DND-41 (cell line): ENCODE data around the gene SLBP.

ENCODE experiments used
- ATAC-seq: fragments of 200-7000 bp; cut with Tn5 transposase; 3 replicates; pipeline ENCODE4 v1.9.1; 2021; ENCODE audit warnings: low read depth; ENCODE audit not compliant: insufficient read depth
- DNase-seq: peaks from one replicate; pipeline ENCODE4 v3.0.0-alpha.2; 2020
- H2AFZ ChIP-seq: 2 replicates; pipeline ENCODE4 v1.6.0; 2012; ENCODE audit warnings: low read depth, low read length
- H3K27ac ChIP-seq: 2 replicates; pipeline ENCODE4 v1.5.1; 2012; ENCODE audit warnings: low read length, inconsistent platforms
- H3K27me3 ChIP-seq: fragments of 200-600 bp; sonication (generic); 2 replicates; pipeline ENCODE4 v1.6.0; 2012; ENCODE audit warnings: low read length, mild to moderate bottlenecking, inconsistent platforms; ENCODE audit not compliant: insufficient read depth, poor library complexity
- H3K36me3 ChIP-seq: 2 replicates; pipeline ENCODE4 v1.5.1; 2012; ENCODE audit warnings: low read length, inconsistent platforms; ENCODE audit not compliant: insufficient read depth
- H3K4me1 ChIP-seq: 2 replicates; pipeline ENCODE4 v1.5.1; 2012; ENCODE audit warnings: mild to moderate bottlenecking, low read length; ENCODE audit not compliant: insufficient read depth
- H3K4me2 ChIP-seq: 2 replicates; pipeline ENCODE4 v1.6.0; 2012; ENCODE audit warnings: mild to moderate bottlenecking, moderate library complexity, low read length, inconsistent platforms; ENCODE audit not compliant: insufficient read depth
- H3K4me3 ChIP-seq, 2 experiments: fragments of 200-600 bp in 1 of 2; shearing (Covaris generic) in 1 of 2; 2 replicates each; pipeline ENCODE4 v1.5.1; 2012 to 2016; ENCODE audit warnings: inconsistent platforms in 2 of 2, low read length in 2 of 2, mild to moderate bottlenecking in 2 of 2, low read depth in 1 of 2, moderate library complexity in 1 of 2
- H3K79me2 ChIP-seq: 2 replicates; pipeline ENCODE4 v1.6.0; 2012; ENCODE audit warnings: low read length, inconsistent platforms; ENCODE audit not compliant: insufficient read depth
- H3K9ac ChIP-seq: 2 replicates; pipeline ENCODE4 v1.6.0; 2012; ENCODE audit warnings: low read depth, mild to moderate bottlenecking, inconsistent platforms, low read length, moderate library complexity
- H3K9me3 ChIP-seq: 2 replicates; pipeline ENCODE4 v1.5.1; 2012; ENCODE audit warnings: low read length, moderate library complexity, mild to moderate bottlenecking, inconsistent platforms; ENCODE audit not compliant: insufficient read depth, severe bottlenecking
- H4K20me1 ChIP-seq: 2 replicates; pipeline ENCODE4 v1.6.0; 2012; ENCODE audit warnings: low read length; ENCODE audit not compliant: insufficient read depth
- CTCF ChIP-seq: IDR thresholded peaks from 2 replicates; pipeline ENCODE4 v1.5.1; 2012; ENCODE audit warnings: borderline replicate concordance, low read length, moderate library complexity, mild to moderate bottlenecking; ENCODE audit not compliant: poor library complexity, severe bottlenecking; ENCODE audit errors: extremely low read depth
- EZH2 ChIP-seq: IDR thresholded peaks from 3 replicates; pipeline ENCODE4 v1.6.1; 2012; ENCODE audit warnings: borderline replicate concordance, low read depth, mild to moderate bottlenecking, moderate library complexity, low read length, inconsistent platforms; ENCODE audit not compliant: severe bottlenecking

The SLBP gene

GRCh38 chr4:1661695-1662094 is 50.4 kb downstream of the SLBP start:
- no peak overlapping the region for H3K4me2 ChIP-seq
- no peak overlapping the region for H3K27ac ChIP-seq
- H3K4me3 ChIP-seq = no peak overlapping the region
- no peaks in the 10 kb centered on the region for H4K20me1 ChIP-seq
- H3K9ac ChIP-seq = no peak overlapping the region
- TF ChIP-seq EZH2 = no peak
- TF ChIP-seq CTCF = no peak
- H3K79me2 ChIP-seq = no peaks in the 10 kb centered on the region
- no peaks in the 10 kb centered on the region for H3K36me3 ChIP-seq
- H2AFZ ChIP-seq = no peak overlapping the region
- H3K4me1 ChIP-seq = no peaks in the 10 kb centered on the region
- ATAC-seq = no peak
- H3K27me3 ChIP-seq = no peaks in the 10 kb centered on the region
- H3K9me3 ChIP-seq = no peaks in the 10 kb centered on the region
- no peak for DNase-seq

GRCh38 chr4:1660948-1661677 is 51.0 kb downstream of the SLBP start:
- Histone ChIP-seq H3K79me2 (no peaks in the 10 kb centered on the region), H3K27ac (no peak overlapping the region), H3K9me3 (no peaks in the 10 kb centered on the region), H3K27me3 (no peaks in the 10 kb centered on the region), H2AFZ (no peak overlapping the region), H3K4me1 (no peaks in the 10 kb centered on the region), H4K20me1 (no peaks in the 10 kb centered on the region), H3K4me3 (no peak overlapping the region), H3K4me2 (no peak overlapping the region), H3K9ac (no peak overlapping the region), H3K36me3 (no peaks in the 10 kb centered on the region)
- ATAC-seq (no peak), DNase-seq (no peak)
- no peak for TF ChIP-seq CTCF
- no peak for TF ChIP-seq EZH2

- Histone ChIP-seq H3K4me2 (no peak overlapping the region), H3K27ac (no peak overlapping the region), H3K27me3 (no peaks in the 10 kb centered on the region)
These were observed 52.7 kb downstream of the SLBP start for GRCh38 chr4:1659104-1660043.

More at GRCh38 chr4:1659104-1660043, 52.7 kb downstream of the SLBP start:
- no peaks in the 10 kb centered on the region for H3K4me1 ChIP-seq
- TF ChIP-seq CTCF (no peak), EZH2 (no peak)
- no peak overlapping the region for H3K9ac ChIP-seq
- ATAC-seq (no peak), DNase-seq (no peak)
- no peak overlapping the region for H2AFZ ChIP-seq
- no peak overlapping the region for H3K4me3 ChIP-seq
- no peaks in the 10 kb centered on the region for H3K9me3 ChIP-seq
- H3K79me2 ChIP-seq = no peaks in the 10 kb centered on the region
- H3K36me3 ChIP-seq = no peaks in the 10 kb centered on the region
- no peaks in the 10 kb centered on the region for H4K20me1 ChIP-seq
